22Rv1 (cell line): ENCODE results near the gene DAGLA.

Experiments
- H3K27ac ChIP-seq: fragments of 450-650 bp; 2 replicates; pipeline ENCODE4 v1.5.1; 2017
- ZFX ChIP-seq: fragments of 450-650 bp; IDR thresholded peaks from 2 replicates; pipeline ENCODE4 v1.6.1; 2017; ENCODE audit warnings: antibody characterized with exemption, borderline replicate concordance
- TF ChIP-seq, protein P1 (sequence below): fragments of 450-650 bp; IDR thresholded peaks from 2 replicates; pipeline ENCODE4 v1.5.1; 2017; ENCODE audit warnings: mild to moderate bottlenecking

DAGLA gene

GRCh38 chr11:61687420-61687819 is 7.2 kb downstream of the DAGLA start:
- TF ChIP-seq ZFX, result no peak
- H3K27ac ChIP-seq, result no peak overlapping the region

DNA sequence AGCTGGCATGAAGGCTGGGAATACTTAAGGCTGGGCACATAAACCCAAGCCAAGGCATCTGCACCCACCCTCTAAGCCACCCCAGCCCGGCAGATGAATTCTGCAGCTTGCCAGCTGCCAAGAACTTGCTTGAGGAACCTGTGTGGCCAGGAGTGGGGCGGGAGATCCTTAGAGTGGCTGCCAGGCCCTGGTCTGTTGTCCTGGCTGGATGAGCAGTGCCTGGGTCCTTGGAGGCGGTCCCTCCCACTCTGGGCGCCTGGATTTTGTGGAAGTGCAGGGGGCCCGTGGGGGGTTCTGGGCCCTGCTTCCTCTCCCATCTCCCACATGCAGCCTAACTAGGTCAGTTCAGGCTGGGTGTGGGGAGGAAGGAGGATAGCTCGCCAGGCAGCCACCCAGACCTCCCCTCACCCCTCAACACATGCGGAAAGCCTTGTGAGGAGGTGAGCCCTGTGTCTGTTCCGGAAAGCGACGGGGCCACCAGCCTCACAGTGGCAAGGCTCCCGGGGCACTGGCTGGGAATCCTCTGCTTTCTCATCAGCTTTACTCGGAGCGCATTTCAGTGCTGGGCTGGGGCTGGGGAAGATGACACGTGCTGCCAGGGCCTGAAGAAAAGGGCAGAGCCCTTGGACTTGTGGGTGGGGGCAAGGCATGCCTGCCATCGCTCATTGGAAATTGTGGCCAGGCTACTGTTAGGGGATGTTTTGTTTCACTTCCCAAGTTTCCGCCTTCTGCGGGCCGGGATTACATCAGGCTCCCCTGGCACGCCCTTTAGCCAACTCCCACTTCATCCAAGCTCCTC is 8.4 kb downstream of the DAGLA start:
- TF ChIP-seq ZFX, result no peak
- TF ChIP-seq, protein P1, sequence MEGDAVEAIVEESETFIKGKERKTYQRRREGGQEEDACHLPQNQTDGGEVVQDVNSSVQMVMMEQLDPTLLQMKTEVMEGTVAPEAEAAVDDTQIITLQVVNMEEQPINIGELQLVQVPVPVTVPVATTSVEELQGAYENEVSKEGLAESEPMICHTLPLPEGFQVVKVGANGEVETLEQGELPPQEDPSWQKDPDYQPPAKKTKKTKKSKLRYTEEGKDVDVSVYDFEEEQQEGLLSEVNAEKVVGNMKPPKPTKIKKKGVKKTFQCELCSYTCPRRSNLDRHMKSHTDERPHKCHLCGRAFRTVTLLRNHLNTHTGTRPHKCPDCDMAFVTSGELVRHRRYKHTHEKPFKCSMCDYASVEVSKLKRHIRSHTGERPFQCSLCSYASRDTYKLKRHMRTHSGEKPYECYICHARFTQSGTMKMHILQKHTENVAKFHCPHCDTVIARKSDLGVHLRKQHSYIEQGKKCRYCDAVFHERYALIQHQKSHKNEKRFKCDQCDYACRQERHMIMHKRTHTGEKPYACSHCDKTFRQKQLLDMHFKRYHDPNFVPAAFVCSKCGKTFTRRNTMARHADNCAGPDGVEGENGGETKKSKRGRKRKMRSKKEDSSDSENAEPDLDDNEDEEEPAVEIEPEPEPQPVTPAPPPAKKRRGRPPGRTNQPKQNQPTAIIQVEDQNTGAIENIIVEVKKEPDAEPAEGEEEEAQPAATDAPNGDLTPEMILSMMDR, result no peak
- H3K27ac ChIP-seq, result no peak overlapping the region

DNA sequence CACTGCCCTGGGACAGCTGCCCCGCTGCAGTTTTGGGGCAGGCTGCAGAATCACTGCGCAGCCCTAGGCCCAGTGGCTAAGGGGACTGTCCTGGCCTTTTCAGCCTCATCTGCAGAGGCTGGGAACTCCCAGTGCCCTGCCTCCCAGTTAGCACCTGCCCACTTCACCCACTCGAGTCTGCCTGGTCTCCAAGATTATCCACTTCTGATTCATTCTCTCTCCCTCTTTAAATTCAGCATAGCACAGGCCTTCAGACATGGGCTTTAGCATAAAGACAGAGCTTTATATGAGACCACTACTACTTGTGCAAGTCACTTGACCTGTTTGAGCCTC is 8.9 kb downstream of the DAGLA start:
- TF ChIP-seq, protein P1, result no peak
- TF ChIP-seq ZFX, result no peak
- H3K27ac ChIP-seq, result no peak overlapping the region

DNA sequence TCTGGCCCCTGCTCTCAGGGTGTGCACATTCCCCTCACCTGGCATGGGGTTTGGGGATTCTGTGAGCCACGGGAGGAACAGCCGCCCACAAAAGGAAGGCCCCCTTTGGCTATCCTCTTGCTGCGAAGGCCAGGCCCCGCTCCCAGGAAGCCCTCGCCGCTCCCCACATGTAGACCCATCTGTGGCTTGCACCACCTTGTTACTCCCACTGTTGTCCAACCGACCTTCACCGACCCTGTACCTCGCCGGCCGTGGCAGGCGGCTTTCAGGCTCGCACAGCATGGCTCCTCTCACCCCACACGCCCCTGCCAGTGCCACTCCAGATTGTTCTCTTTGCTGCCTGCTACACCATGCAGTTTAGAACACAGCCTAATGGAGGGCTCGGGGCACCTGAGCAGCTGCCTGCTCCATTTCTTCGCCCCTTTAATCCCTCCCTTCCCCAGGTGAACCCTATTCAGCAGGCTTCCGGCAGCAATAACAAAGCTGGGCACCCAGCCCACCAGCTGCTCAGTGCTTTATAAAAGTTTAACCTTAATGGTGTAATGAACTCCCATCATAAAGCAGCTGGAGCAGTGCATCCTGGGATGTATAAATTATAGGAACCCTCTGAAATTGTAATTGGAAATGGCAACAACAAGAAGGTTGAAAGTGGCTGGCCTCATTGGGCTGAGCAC is 10.7 kb downstream of the DAGLA start:
- H3K27ac ChIP-seq, result no peak overlapping the region
- TF ChIP-seq, protein P1, result no peak
- no peak for TF ChIP-seq ZFX

GRCh38 chr11:61691380-61692156 is 11.4 kb downstream of the DAGLA start:
- H3K27ac ChIP-seq, result no peak overlapping the region
- TF ChIP-seq, protein P1, result no peak
- TF ChIP-seq ZFX, result no peak

- TF ChIP-seq, protein P1, result no peak
- TF ChIP-seq ZFX, result no peak
- no peak overlapping the region for H3K27ac ChIP-seq
Measured at GRCh38 chr11:61693922-61694601, 13.9 kb downstream of the DAGLA start.

DNA sequence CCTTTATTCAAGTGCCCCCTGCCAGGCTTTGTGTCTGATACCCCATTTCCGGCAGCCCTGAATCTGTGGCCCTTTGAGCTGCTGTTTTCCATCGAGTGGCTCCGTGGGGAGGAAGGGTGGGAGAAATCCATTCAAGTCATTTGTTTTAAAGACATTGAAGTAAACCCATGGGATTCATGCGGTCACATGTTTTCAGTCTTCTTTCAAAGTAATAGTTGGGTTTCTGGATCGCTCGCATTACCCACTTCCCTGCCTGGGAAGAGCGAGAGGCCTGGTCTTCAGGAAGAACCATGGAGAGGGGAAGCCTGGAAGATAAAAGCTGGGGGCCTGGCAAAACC is 14.4 kb downstream of the DAGLA start:
- no peak overlapping the region for H3K27ac ChIP-seq
- TF ChIP-seq, protein P1, result no peak
- no peak for TF ChIP-seq ZFX
